PC-3 (cell line): ENCODE data around the gene NCCRP1.

Experiments used
- CTCF ChIP-seq: fragments of 300-600 bp; sonication (generic); conservative IDR thresholded peaks from 2 replicates; pipeline ENCODE4 v1.5.1; 2017; ENCODE audit warnings: antibody characterized with exemption, low read depth, mild to moderate bottlenecking, low read length
- EZH2 ChIP-seq: fragments of 300-600 bp; sonication (generic); IDR thresholded peaks from one replicate; pipeline ENCODE4 v1.6.1; 2017; ENCODE audit warnings: antibody characterized with exemption, mild to moderate bottlenecking, low read length; ENCODE audit not compliant: unreplicated experiment

- TF ChIP-seq CTCF (no peak), EZH2 (no peak)
Observed at GRCh38 chr19:39155114-39155700, 41.6 kb upstream of the NCCRP1 start.
